ENCODE data around the gene MPP7. TPM values are rescaled to one million over a fixed set of nuclear protein-coding genes. Genes with fewer than 3 reads are reported as not detected.

Gene MPP7
- polyA plus RNA-seq, 1 donor from 2014 or later, result 6.1 TPM

DNA sequence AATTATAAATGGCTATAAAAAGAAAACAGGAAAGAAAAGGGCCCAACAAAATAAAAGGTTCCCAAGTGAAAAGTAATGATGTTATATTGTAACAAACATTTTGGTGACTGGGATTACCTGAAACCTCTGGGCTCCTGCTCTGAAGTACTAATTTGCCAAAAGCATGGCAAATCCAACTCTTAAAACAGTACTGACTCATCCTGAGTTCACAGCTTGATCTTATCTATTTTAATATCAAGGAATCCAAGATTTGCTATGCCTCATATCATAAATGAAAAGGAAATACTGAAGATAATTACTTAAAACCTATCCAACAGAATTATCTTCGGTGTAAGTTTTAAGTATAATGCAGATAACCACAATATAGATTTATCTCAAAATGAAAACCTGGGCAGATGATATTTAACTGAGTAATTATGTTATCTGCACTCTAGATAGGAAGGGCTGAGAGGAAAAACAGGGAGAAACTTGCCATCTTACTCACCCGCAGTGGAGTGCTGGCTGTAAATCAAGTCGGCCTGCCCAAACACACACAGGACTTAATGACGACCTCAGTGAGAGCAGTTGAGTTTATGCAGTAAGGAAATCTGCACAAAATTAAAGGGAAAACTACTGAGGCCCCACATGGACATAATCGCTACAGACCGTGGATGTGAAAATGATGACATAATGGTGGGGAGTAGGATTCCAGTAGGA is 48.4 kb downstream of the MPP7 start:
- Histone ChIP-seq H3K27me3 (ENCODE audit: insufficient read depth, low read depth, low read length) (no peaks in the 10 kb centered on the region), H3K9ac (ENCODE audit: low read length) (no peak overlapping the region), H3K9me2 (ENCODE audit: insufficient read depth, low read length) (no peaks in the 10 kb centered on the region), H2AFZ (ENCODE audit: low read depth, low read length) (no peak overlapping the region), H3K36me3 (ENCODE audit: insufficient read depth, low read length) (no peaks in the 10 kb centered on the region), H4K20me1 (ENCODE audit: insufficient read depth) (no peaks in the 10 kb centered on the region), H3K9me3 (ENCODE audit: low read length) (no peaks in the 10 kb centered on the region), H3K4me2 (ENCODE audit: low read length) (no peak overlapping the region), H3K27ac (ENCODE audit: low read length) (no peak overlapping the region), H3F3A (ENCODE audit: insufficient read depth, low read length, poor library complexity, severe bottlenecking) (no peaks in the 10 kb centered on the region), H3K79me2 (replicated peaks; ENCODE audit: insufficient read depth, low read length) (no peaks in the 10 kb centered on the region), H3K4me3 (ENCODE audit: low read length) (no peak overlapping the region)
- TF ChIP-seq RAD21 (conservative IDR thresholded peaks at IDR 0.05) (no peak), SMC3 (conservative IDR thresholded peaks at IDR 0.05; ENCODE audit: poor library complexity) (no peak), EZH2 (IDR thresholded peaks at IDR 0.05; ENCODE audit: borderline replicate concordance, insufficient read depth, low read length, poor library complexity, severe bottlenecking) (no peak), MXI1 (conservative IDR thresholded peaks at IDR 0.05; ENCODE audit: poor library complexity, severe bottlenecking) (no peak), EP300 (conservative IDR thresholded peaks at IDR 0.05; ENCODE audit: poor library complexity, severe bottlenecking) (no peak), POLR2AphosphoS5 (IDR thresholded peaks at IDR 0.05) (no peak), TAF1 (IDR thresholded peaks at IDR 0.05; ENCODE audit: low read depth) (no peak)
- TF ChIP-seq, protein P1, sequence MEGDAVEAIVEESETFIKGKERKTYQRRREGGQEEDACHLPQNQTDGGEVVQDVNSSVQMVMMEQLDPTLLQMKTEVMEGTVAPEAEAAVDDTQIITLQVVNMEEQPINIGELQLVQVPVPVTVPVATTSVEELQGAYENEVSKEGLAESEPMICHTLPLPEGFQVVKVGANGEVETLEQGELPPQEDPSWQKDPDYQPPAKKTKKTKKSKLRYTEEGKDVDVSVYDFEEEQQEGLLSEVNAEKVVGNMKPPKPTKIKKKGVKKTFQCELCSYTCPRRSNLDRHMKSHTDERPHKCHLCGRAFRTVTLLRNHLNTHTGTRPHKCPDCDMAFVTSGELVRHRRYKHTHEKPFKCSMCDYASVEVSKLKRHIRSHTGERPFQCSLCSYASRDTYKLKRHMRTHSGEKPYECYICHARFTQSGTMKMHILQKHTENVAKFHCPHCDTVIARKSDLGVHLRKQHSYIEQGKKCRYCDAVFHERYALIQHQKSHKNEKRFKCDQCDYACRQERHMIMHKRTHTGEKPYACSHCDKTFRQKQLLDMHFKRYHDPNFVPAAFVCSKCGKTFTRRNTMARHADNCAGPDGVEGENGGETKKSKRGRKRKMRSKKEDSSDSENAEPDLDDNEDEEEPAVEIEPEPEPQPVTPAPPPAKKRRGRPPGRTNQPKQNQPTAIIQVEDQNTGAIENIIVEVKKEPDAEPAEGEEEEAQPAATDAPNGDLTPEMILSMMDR (IDR thresholded peaks at IDR 0.05; ENCODE audit: poor library complexity, severe bottlenecking), result no peak
- TF ChIP-seq, protein P2, sequence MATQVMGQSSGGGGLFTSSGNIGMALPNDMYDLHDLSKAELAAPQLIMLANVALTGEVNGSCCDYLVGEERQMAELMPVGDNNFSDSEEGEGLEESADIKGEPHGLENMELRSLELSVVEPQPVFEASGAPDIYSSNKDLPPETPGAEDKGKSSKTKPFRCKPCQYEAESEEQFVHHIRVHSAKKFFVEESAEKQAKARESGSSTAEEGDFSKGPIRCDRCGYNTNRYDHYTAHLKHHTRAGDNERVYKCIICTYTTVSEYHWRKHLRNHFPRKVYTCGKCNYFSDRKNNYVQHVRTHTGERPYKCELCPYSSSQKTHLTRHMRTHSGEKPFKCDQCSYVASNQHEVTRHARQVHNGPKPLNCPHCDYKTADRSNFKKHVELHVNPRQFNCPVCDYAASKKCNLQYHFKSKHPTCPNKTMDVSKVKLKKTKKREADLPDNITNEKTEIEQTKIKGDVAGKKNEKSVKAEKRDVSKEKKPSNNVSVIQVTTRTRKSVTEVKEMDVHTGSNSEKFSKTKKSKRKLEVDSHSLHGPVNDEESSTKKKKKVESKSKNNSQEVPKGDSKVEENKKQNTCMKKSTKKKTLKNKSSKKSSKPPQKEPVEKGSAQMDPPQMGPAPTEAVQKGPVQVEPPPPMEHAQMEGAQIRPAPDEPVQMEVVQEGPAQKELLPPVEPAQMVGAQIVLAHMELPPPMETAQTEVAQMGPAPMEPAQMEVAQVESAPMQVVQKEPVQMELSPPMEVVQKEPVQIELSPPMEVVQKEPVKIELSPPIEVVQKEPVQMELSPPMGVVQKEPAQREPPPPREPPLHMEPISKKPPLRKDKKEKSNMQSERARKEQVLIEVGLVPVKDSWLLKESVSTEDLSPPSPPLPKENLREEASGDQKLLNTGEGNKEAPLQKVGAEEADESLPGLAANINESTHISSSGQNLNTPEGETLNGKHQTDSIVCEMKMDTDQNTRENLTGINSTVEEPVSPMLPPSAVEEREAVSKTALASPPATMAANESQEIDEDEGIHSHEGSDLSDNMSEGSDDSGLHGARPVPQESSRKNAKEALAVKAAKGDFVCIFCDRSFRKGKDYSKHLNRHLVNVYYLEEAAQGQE (IDR thresholded peaks at IDR 0.05; ENCODE audit: borderline replicate concordance), result no peak

DNA sequence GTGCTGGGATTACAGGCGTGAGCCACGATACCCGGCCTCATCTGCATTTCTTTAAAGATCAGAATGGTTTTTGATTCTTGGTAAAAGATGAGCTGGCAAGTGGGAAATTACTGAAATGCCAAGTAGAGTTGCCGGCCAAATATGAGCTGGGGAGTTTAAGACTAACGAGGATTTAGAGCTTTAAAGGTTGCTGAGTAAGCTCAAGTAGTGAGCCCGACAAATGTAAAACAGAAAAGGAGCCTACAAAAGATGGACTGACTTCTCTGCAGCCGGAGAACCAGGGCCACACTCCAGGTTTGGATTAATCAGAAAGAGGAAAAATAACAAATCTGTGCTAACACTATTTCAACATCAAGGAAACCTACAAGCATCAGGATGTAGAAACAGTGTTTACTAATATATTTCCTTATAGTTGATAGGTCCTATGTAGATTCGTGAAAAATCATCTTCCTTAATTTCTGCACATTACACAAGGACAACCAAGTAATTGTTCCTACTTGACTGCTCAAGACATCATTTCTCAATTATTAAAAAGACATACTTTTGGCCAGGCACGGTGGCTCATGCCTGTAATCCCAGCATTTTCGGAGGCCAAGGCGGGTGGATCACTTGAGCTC is 49.6 kb downstream of the MPP7 start:
- Histone ChIP-seq H4K20me1 (ENCODE audit: insufficient read depth) (no peaks in the 10 kb centered on the region), H3K9me2 (ENCODE audit: insufficient read depth, low read length) (no peaks in the 10 kb centered on the region), H3K9ac (ENCODE audit: low read length) (no peak overlapping the region), H3K27me3 (ENCODE audit: insufficient read depth, low read depth, low read length) (no peaks in the 10 kb centered on the region), H3K9me3 (ENCODE audit: low read length) (no peaks in the 10 kb centered on the region), H3F3A (ENCODE audit: insufficient read depth, low read length, poor library complexity, severe bottlenecking) (no peaks in the 10 kb centered on the region), H3K36me3 (ENCODE audit: insufficient read depth, low read length) (no peaks in the 10 kb centered on the region), H3K4me3 (ENCODE audit: low read length) (no peak overlapping the region), H2AFZ (ENCODE audit: low read depth, low read length) (no peak overlapping the region), H3K79me2 (replicated peaks; ENCODE audit: insufficient read depth, low read length) (no peaks in the 10 kb centered on the region), H3K4me2 (ENCODE audit: low read length) (no peak overlapping the region), H3K27ac (ENCODE audit: low read length) (no peak overlapping the region)
- TF ChIP-seq, protein P2 (IDR thresholded peaks at IDR 0.05; ENCODE audit: borderline replicate concordance), result no peak
- TF ChIP-seq EZH2 (IDR thresholded peaks at IDR 0.05; ENCODE audit: borderline replicate concordance, insufficient read depth, low read length, poor library complexity, severe bottlenecking) (no peak), MXI1 (conservative IDR thresholded peaks at IDR 0.05; ENCODE audit: poor library complexity, severe bottlenecking) (no peak), EP300 (conservative IDR thresholded peaks at IDR 0.05; ENCODE audit: poor library complexity, severe bottlenecking) (no peak), SMC3 (conservative IDR thresholded peaks at IDR 0.05; ENCODE audit: poor library complexity) (no peak), TAF1 (IDR thresholded peaks at IDR 0.05; ENCODE audit: low read depth) (no peak), RAD21 (conservative IDR thresholded peaks at IDR 0.05) (no peak), POLR2AphosphoS5 (IDR thresholded peaks at IDR 0.05) (no peak)
- TF ChIP-seq, protein P1 (IDR thresholded peaks at IDR 0.05; ENCODE audit: poor library complexity, severe bottlenecking), result no peak
